ENCODE results near the gene OXTR. TPM values are rescaled to one million over a fixed set of nuclear protein-coding genes. Genes with fewer than 3 reads are reported as not detected.
A peak's percentile ranks its signal among the peaks of the same experiment; 100 is the strongest.

Gene OXTR
- total and polyA plus RNA-seq, 2 of the 13 experiments (the other 11 are each of a cell fraction or from before 2014, with no cell fraction given) = 0.36 to 0.95 TPM

DNA sequence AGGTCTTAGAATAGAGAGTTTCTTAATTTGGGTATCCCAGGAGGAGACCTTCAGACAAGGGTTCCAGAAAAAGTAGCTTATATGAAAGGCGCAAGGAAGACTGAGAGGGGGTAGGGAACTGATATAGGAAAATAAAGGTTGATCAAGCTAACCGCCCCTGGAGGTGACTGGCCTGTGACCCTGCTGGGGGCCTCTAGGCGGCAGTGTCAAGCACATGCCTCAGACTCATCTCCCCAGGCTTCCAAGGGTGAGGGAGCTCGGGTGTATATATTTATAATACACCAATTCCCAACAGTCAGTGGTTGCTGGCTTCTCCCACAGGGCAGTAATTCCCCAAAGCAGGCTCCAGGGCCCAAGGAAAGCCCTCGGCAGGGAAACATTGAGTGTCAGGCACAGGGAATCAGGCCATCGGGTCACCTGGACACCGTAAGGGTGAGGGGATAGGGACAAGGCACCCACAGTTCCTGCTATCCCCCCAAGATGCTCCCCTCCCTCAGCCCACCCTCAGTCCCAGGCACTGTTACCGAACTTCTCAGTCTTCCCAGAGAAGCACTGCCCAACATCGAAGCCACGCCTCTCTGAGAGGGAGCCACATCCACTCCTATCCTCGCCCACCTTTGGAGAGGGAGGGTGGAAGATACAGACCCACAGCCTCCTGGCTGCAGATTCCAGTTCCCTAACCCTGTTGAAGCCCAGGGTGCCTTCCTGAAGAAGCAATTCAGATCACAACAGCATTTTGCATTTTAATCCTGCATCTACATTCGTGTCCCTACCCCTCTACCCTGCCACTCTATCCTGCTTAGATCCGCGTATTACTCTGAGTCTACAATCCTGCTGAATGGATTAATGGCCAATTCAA is 55.3 kb downstream of the OXTR start:
- H3K36me3 ChIP-seq (replicated peaks in 1 of 2; ENCODE audit: control insufficient read depth in 1 of 2, insufficient read depth in 2 of 2, low read length in 2 of 2) = no peaks in the 10 kb centered on the region
- in situ Hi-C loops (cut with HindIII; ENCODE audit: extremely low pct_ligation_motif_present, low pct_unique_long_range_greater_than_20kb) = no loop called here
- DNase-seq (ENCODE audit: low spot score) (peak; percentile 13), ATAC-seq (peak; percentile 90), FAIRE-seq (no peak)
- intact Hi-C loops (cut with micrococcal nuclease; ENCODE audit: unreplicated experiment) = no loop called here
- H3K9me3 ChIP-seq (ENCODE audit: low read length) = no peaks in the 10 kb centered on the region
- TF ChIP-seq ERF (CRISPR knock-in tag; IDR thresholded peaks at IDR 0.05) = no peak
- TF ChIP-seq RAD21 (CRISPR knock-in tag; IDR thresholded peaks at IDR 0.05) = 0 out of 2 replicates have a peak, but pooled peaks have one; percentile 22
- TF ChIP-seq, protein P1, sequence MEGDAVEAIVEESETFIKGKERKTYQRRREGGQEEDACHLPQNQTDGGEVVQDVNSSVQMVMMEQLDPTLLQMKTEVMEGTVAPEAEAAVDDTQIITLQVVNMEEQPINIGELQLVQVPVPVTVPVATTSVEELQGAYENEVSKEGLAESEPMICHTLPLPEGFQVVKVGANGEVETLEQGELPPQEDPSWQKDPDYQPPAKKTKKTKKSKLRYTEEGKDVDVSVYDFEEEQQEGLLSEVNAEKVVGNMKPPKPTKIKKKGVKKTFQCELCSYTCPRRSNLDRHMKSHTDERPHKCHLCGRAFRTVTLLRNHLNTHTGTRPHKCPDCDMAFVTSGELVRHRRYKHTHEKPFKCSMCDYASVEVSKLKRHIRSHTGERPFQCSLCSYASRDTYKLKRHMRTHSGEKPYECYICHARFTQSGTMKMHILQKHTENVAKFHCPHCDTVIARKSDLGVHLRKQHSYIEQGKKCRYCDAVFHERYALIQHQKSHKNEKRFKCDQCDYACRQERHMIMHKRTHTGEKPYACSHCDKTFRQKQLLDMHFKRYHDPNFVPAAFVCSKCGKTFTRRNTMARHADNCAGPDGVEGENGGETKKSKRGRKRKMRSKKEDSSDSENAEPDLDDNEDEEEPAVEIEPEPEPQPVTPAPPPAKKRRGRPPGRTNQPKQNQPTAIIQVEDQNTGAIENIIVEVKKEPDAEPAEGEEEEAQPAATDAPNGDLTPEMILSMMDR (CRISPR knock-in tag; IDR thresholded peaks at IDR 0.05) = peak; percentile 52
- peak; percentile 38; the same call in 1 of the 2 replicates for TF ChIP-seq STAG1 (CRISPR knock-in tag; IDR thresholded peaks at IDR 0.05)
- no peak for TF ChIP-seq HOMEZ (CRISPR knock-in tag; IDR thresholded peaks at IDR 0.05; ENCODE audit: low read depth)
- no peak for TF ChIP-seq ZNF484 (CRISPR knock-in tag; IDR thresholded peaks at IDR 0.05; ENCODE audit: borderline replicate concordance, low read depth)
- TF ChIP-seq XRCC5 (optimal IDR thresholded peaks at IDR 0.05; ENCODE audit: low read length) = peak; percentile 37
- no peaks in the 10 kb centered on the region for H3K79me2 ChIP-seq (ENCODE audit: insufficient read depth, low read length)
- no peak overlapping the region for H3K4me2 ChIP-seq (ENCODE audit: low read depth, low read length)
- no peak overlapping the region for H3K27ac ChIP-seq (ENCODE audit: extremely low read length, insufficient read depth, low read length)
- no peak overlapping the region for H2AFZ ChIP-seq (ENCODE audit: low read length)
- H4K20me1 ChIP-seq (ENCODE audit: insufficient read depth, low read length) = no peaks in the 10 kb centered on the region
- POLR2A ChIA-PET = no interaction called here
- peaks cover 3 to 28% of the 10 kb centered on the region in 2 experiments; a peak in 4 of 5 replicates for H3K27me3 ChIP-seq (ENCODE audit: control insufficient read depth in 1 of 2, insufficient read depth in 2 of 2, low read length in 2 of 2)
- CTCF ChIA-PET (ENCODE audit: low intra/inter-chr PET ratio, low total read pairs) = no interaction called here
- H3K4me1 ChIP-seq (ENCODE audit: insufficient read depth, low read length) = peaks cover 20% of the 10 kb centered on the region
- no peak overlapping the region for H3K4me3 ChIP-seq (replicated peaks in 1 of 3; ENCODE audit: insufficient read depth in 1 of 3, low read depth in 2 of 3, low read length in 3 of 3)
- no TSS peak for BruUV-seq (replicated peaks)
- 55% methylated on average over 7 of the region's 14 CpGs for WGBS (ENCODE audit: low lambda C conversion rate)
- no peak overlapping the region for H3K9ac ChIP-seq (ENCODE audit: insufficient read depth, low read depth, low read length)
